PFSK-1 (cell line): ENCODE data around the gene PPP1CB.

ENCODE experiments used
- FOXP2 ChIP-seq: optimal IDR thresholded peaks from 2 replicates; pipeline ENCODE3; 2011; ENCODE audit warnings: borderline replicate concordance, control low read depth, inconsistent platforms; ENCODE audit not compliant: insufficient read depth; ENCODE audit errors: extremely low read length, extremely low read depth
- POLR2AphosphoS5 ChIP-seq: IDR thresholded peaks from 2 replicates; pipeline ENCODE4 v1.6.1; 2012; ENCODE audit warnings: low read depth, mild to moderate bottlenecking, control low read depth, low read length, moderate library complexity
- REST ChIP-seq, 2 experiments: IDR thresholded peaks; 2 replicates each; pipeline versions ENCODE4 v1.6.1 to v1.8.0; 2011 to 2012; ENCODE audit warnings: low read depth in 2 of 2, low read length in 2 of 2, control low read depth in 1 of 2, inconsistent platforms in 1 of 2, mild to moderate bottlenecking in 1 of 2, moderate library complexity in 1 of 2; ENCODE audit not compliant: insufficient read depth in 1 of 2
- SIN3A ChIP-seq: IDR thresholded peaks from 2 replicates; pipeline ENCODE4 v1.6.1; 2012; ENCODE audit warnings: mild to moderate bottlenecking, low read length, moderate library complexity, borderline replicate concordance; ENCODE audit not compliant: insufficient read depth
- TAF1 ChIP-seq: IDR thresholded peaks from 2 replicates; pipeline ENCODE4 v1.6.1; 2012; ENCODE audit warnings: low read length, control low read depth, borderline replicate concordance; ENCODE audit not compliant: insufficient read depth

The PPP1CB gene

GRCh38 chr2:28750316-28751251 lies 1.0 kb upstream of the PPP1CB start:
- TF ChIP-seq REST (IDR thresholded peaks at IDR 0.05; ENCODE audit: insufficient read depth in 1 of 2, low read depth in 2 of 2, low read length in 2 of 2) (no peak), FOXP2 (no peak), POLR2AphosphoS5 (no peak), SIN3A (no peak), TAF1 (no peak)

- TF ChIP-seq TAF1 (peak; percentile 86; the same call in 1 of the 2 replicates), FOXP2 (no peak)
Measured at GRCh38 chr2:28751956-28752630, 463 bp downstream of the PPP1CB start.

- TF ChIP-seq FOXP2: no peak
- TF ChIP-seq POLR2AphosphoS5: no peak; the same call in 1 of the 2 replicates
- no peak for TF ChIP-seq REST (IDR thresholded peaks at IDR 0.05; ENCODE audit: insufficient read depth in 1 of 2, low read depth in 2 of 2, low read length in 2 of 2)
- no peak for TF ChIP-seq TAF1
- TF ChIP-seq SIN3A: no peak
Measured at GRCh38 chr2:28752631-28753376, 1.2 kb downstream of the PPP1CB start.

- TF ChIP-seq SIN3A (no peak), FOXP2 (no peak), REST (IDR thresholded peaks at IDR 0.05; ENCODE audit: insufficient read depth in 1 of 2, low read depth in 2 of 2, low read length in 2 of 2) (no peak), TAF1 (no peak), POLR2AphosphoS5 (no peak)
Measured at GRCh38 chr2:28754321-28754720, 2.7 kb downstream of the PPP1CB start.

GRCh38 chr2:28755421-28755820 lies 3.8 kb downstream of the PPP1CB start:
- TF ChIP-seq TAF1: no peak
- no peak for TF ChIP-seq SIN3A
- no peak for TF ChIP-seq POLR2AphosphoS5
- TF ChIP-seq FOXP2: no peak
- TF ChIP-seq REST (IDR thresholded peaks at IDR 0.05; ENCODE audit: insufficient read depth in 1 of 2, low read depth in 2 of 2, low read length in 2 of 2): no peak
